Prostate gland (tissue), 2 donors: ENCODE results near the gene PLEKHF1. TPM values are rescaled to one million over a fixed set of nuclear protein-coding genes. Genes with fewer than 3 reads are reported as not detected.

Experiments used
- DNase-seq: peaks from one replicate; pipeline ENCODE4 v3.0.0-alpha.2; 2019; ENCODE audit warnings: low spot score
- H3K27ac ChIP-seq, 2 donors: fragments of 200-600 bp; sonication (generic); 2 replicates each; pipeline ENCODE4 v1.5.1; 2017 to 2019
- H3K27me3 ChIP-seq: fragments of 200-600 bp; sonication (generic); replicated peaks from 2 replicates; pipeline ENCODE4 v1.5.1; 2019; ENCODE audit not compliant: insufficient read depth
- H3K36me3 ChIP-seq, 2 donors: fragments of 200-600 bp; sonication (generic); 1 replicate in 1 of 2; 2 replicates in 1 of 2; pipeline versions ENCODE4 v1.5.1 to v1.8.1; 2017 to 2019
- H3K4me1 ChIP-seq: fragments of 200-600 bp; sonication (generic); replicated peaks from 2 replicates; pipeline ENCODE4 v1.5.1; 2019
- H3K4me3 ChIP-seq, 2 donors: fragments of 200-600 bp; sonication (generic); 2 replicates each; pipeline ENCODE4 v1.5.1; 2017 to 2019
- H3K9me3 ChIP-seq: fragments of 200-600 bp; sonication (generic); 2 replicates; pipeline ENCODE4 v1.5.1; 2017
- CTCF ChIP-seq, 4 experiments: fragments of 200-600 bp in 2 of 4; fragments of 450-650 bp in 2 of 4; sonication (generic) in 2 of 4; IDR thresholded peaks; 1 replicate in 3 of 4; 2 replicates in 1 of 4; pipeline ENCODE4 v1.5.1; 2016 to 2019; ENCODE audit warnings: antibody characterized with exemption in 4 of 4, mild to moderate bottlenecking in 2 of 4, moderate library complexity in 2 of 4
- POLR2A ChIP-seq: fragments of 450-650 bp; IDR thresholded peaks from one replicate; pipeline ENCODE4 v1.6.1; 2016; ENCODE audit warnings: antibody characterized with exemption, mild to moderate bottlenecking
- POLR2AphosphoS5 ChIP-seq: sonication (generic); formaldehyde crosslinking; IDR thresholded peaks from one replicate; pipeline ENCODE4 v1.6.1; 2017; ENCODE audit warnings: antibody characterized with exemption
- WGBS: methylation state at CpG from one replicate; pipeline ENCODE4 v1.1.5; 2018; 5-methylcytosine and 5-hydroxymethylcytosine counted together
- intact Hi-C: fragments of 100-400 bp; cut with DNase I; formaldehyde crosslinking; loops from one replicate; pipeline ENCODE4 v1.14.2; 2022
- total RNA-seq, 2 donors: library from RNA; depleted of rRNA; stranded (reverse); fragments of >200 nt; gene quantifications; one replicate each; pipeline ENCODE4 v1.1.0, GENCODE V29; 2016

The PLEKHF1 gene
- total RNA-seq, 2 donors from 2014 or later = 64.3 to 64.4 TPM

- no peak for DNase-seq
- WGBS = 68% methylated on average over 7 of the region's 7 CpGs
- no peak overlapping the region for H3K4me3 ChIP-seq
- no peaks in the 10 kb centered on the region for H3K27me3 ChIP-seq
- H3K9me3 ChIP-seq = no peaks in the 10 kb centered on the region
- H3K27ac ChIP-seq = no peak overlapping the region
- H3K4me1 ChIP-seq = no peaks in the 10 kb centered on the region
- no peak for TF ChIP-seq CTCF (IDR thresholded peaks at IDR 0.05)
- TF ChIP-seq POLR2A = no peak
- no peak for TF ChIP-seq POLR2AphosphoS5
- intact Hi-C loops = no loop called here
- H3K36me3 ChIP-seq = peaks cover 7 to 13% of the 10 kb centered on the region in 2 donors
Observed at GRCh38 chr19:29618434-29618833, 46.8 kb upstream of the PLEKHF1 start.

- H3K9me3 ChIP-seq = no peaks in the 10 kb centered on the region
- WGBS = 42% methylated on average over 7 of the region's 7 CpGs
- intact Hi-C loops = no loop called here
- no peaks in the 10 kb centered on the region for H3K4me1 ChIP-seq
- TF ChIP-seq POLR2A = no peak
- no peak for TF ChIP-seq CTCF (IDR thresholded peaks at IDR 0.05)
- TF ChIP-seq POLR2AphosphoS5 = no peak
- H3K27me3 ChIP-seq = no peaks in the 10 kb centered on the region
- DNase-seq = no peak
- H3K4me3 ChIP-seq = no peak overlapping the region
- H3K36me3 ChIP-seq = peaks cover 3 to 9% of the 10 kb centered on the region in 2 donors
- H3K27ac ChIP-seq = no peak overlapping the region
Observed at GRCh38 chr19:29618871-29619270, 46.4 kb upstream of the PLEKHF1 start.

DNA sequence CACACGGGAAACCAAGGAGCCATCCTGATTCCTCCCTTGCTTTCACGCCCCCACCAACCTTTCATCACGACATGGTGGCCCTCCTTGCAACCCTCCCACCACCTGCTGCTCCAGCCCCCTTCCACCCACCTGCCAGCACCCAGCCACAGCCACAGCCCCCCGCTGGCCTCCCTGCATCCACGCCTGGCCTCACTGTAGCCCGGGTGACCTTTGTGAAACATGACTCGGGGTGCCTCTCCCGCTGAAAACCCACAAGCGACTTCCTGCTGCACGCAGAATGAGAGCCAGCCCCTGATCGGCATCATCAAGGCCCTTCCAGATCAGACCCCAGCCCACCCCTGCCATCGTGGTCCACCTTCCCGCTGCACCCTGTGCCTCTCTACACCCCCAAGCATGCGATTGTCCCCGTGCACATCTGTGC is 44.3 kb upstream of the PLEKHF1 start:
- H3K9me3 ChIP-seq = no peaks in the 10 kb centered on the region
- TF ChIP-seq POLR2AphosphoS5 (no peak), CTCF (IDR thresholded peaks at IDR 0.05) (no peak), POLR2A (no peak)
- intact Hi-C loops = no loop called here
- H3K27ac ChIP-seq = no peak overlapping the region
- H3K4me3 ChIP-seq = no peak overlapping the region
- no peak for DNase-seq
- peaks cover 0 to 2% of the 10 kb centered on the region in 2 donors for H3K36me3 ChIP-seq
- no peaks in the 10 kb centered on the region for H3K27me3 ChIP-seq
- 54% methylated on average over 15 of the region's 15 CpGs for WGBS
- no peaks in the 10 kb centered on the region for H3K4me1 ChIP-seq

DNA sequence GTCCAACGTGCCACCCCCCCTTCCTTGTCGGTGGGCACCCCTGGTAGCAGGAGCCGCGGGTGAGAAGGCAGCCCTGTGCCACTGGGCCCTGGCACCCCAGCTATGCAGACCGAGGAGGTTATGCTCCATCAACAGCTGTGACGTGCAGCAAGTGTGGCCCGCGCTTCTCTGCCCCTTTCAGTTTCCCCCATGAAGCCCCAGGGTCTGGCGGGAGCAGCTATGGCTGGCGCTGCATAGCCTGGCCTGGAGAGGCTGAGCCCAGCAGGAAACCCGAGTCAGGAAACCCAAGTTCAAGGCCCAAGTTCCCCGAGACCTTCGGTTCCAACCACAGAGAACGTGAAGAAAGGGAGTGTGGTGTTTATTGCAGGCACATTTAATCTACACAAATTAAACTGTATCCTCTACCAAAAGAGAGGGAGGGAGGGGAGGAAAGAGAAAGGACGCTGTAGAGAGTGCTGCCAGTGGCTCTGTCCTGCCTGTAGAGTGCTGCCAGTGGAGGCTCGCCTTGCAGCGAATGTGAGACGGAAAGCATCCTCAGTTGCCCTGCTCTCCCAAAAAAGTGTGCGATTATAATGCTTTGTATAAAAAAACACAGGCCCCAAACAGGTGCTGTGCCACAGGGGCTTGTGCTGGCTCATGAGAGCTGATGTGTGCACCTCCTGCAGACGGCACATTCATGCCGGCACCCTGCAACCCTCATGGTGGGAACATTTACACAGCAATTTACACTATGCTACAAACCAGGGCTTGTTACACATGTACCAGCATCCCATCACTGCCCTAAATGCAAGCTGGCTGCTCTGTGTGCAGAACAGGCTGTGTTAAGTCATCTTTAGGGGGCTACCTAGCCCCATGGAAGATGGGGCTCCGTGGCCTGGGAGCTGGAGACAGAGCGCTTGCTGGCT is 42.8 kb upstream of the PLEKHF1 start:
- H3K27me3 ChIP-seq = no peaks in the 10 kb centered on the region
- intact Hi-C loops = no loop called here
- no peak overlapping the region for H3K4me3 ChIP-seq
- TF ChIP-seq POLR2AphosphoS5 = no peak
- no peak for TF ChIP-seq POLR2A
- TF ChIP-seq CTCF (IDR thresholded peaks at IDR 0.05) = no peak
- H3K4me1 ChIP-seq = no peaks in the 10 kb centered on the region
- no peaks in the 10 kb centered on the region for H3K36me3 ChIP-seq
- 79% methylated on average over 23 of the region's 23 CpGs for WGBS
- DNase-seq = no peak
- H3K27ac ChIP-seq = no peak overlapping the region
- no peaks in the 10 kb centered on the region for H3K9me3 ChIP-seq
